ENCODE results near the gene SLC35F3. TPM values are rescaled to one million over a fixed set of nuclear protein-coding genes. Genes with fewer than 3 reads are reported as not detected.

The SLC35F3 gene
- total and polyA plus RNA-seq, 9 of the 15 experiments (the other 6 are each of a cell fraction or from before 2014, with no cell fraction given), result 0.04 to 0.07 (median 0.04) TPM; not detected in 6

DNA sequence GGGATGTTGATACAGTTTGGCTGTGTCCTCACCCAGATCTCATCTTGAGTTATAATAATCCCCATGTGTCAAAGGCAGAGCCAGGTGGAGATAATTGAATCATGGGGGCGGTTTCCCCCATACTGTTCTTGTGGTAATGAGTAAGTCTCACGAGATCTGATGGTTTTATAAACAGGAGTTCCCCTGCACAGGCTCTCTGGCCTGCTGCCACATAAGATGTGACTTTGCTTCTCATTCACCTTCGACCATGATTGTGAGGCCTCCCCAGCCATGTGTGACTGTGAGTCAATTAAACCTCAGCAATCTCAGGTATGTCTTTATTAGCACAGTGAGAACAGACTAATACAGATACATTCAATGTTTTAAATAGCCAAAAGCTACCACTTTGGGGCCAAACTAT is 41.1 kb downstream of the SLC35F3 start:
- POLR2A ChIA-PET, result interaction anchor here (0.6 kb wide), 1 partner anchor 41 kb away, joined by 4 read pairs; the partner anchor contains the start of gene SLC35F3
- TF ChIP-seq FOSL1 (tag; conservative IDR thresholded peaks at IDR 0.05), result peak; percentile 68
- no peak for TF ChIP-seq XRCC4 (IDR thresholded peaks at IDR 0.05; ENCODE audit: extremely low read depth, insufficient read depth, insufficient read length)
- DNase-seq (ENCODE audit: extremely low read depth in 1 of 4, low spot score in 3 of 4) (no peak), ATAC-seq (no peak), FAIRE-seq (no peak)
- CTCF ChIA-PET (ENCODE audit: low intra/inter-chr PET ratio), result interaction anchor here (0.6 kb wide), 1 partner anchor 60 kb away, joined by 3 read pairs; no protein-coding TSS in a partner anchor
- Histone ChIP-seq H3K9me3 (replicated peaks; ENCODE audit: control insufficient read depth, insufficient read depth, low read depth, low read length) (no peaks in the 10 kb centered on the region), H3K36me3 (ENCODE audit: control insufficient read depth, insufficient read depth, low read length) (no peaks in the 10 kb centered on the region), H3K27me3 (ENCODE audit: control insufficient read depth in 2 of 2, insufficient read depth in 2 of 2, low read length in 2 of 2) (peaks cover 4 to 13% of the 10 kb centered on the region in 2 experiments; a peak in 3 of 5 replicates), H3K9ac (ENCODE audit: insufficient read depth in 1 of 2, low read depth in 2 of 2, low read length in 2 of 2) (no peak overlapping the region), H2AFZ (ENCODE audit: low read depth, low read length) (no peak overlapping the region), H3K4me1 (replicated peaks in 1 of 2; ENCODE audit: control insufficient read depth in 2 of 2, insufficient read depth in 2 of 2, low read length in 2 of 2) (no peaks in the 10 kb centered on the region), H3K4me2 (ENCODE audit: insufficient read depth, low read length) (no peak overlapping the region), H3K9me1 (ENCODE audit: control insufficient read depth, insufficient read depth, low read length) (no peaks in the 10 kb centered on the region), H4K20me1 (replicated peaks; ENCODE audit: control insufficient read depth, insufficient read depth, low read length) (no peaks in the 10 kb centered on the region), H3K27ac (ENCODE audit: extremely low read depth, low read depth, low read length) (no peak overlapping the region), H3K4me3 (no peak overlapping the region), H3K79me2 (ENCODE audit: control insufficient read depth, insufficient read depth, low read length) (no peaks in the 10 kb centered on the region)
- WGBS (ENCODE audit: insufficient coverage, low coverage, missing lambda C conversion rate), result 2% methylated on average over 3 of the region's 3 CpGs
- intact Hi-C loops (cut with micrococcal nuclease), result no loop called here
- in situ Hi-C loops (cut with MboI), result no loop called here
- BruUV-seq (replicated peaks), result no TSS peak

DNA sequence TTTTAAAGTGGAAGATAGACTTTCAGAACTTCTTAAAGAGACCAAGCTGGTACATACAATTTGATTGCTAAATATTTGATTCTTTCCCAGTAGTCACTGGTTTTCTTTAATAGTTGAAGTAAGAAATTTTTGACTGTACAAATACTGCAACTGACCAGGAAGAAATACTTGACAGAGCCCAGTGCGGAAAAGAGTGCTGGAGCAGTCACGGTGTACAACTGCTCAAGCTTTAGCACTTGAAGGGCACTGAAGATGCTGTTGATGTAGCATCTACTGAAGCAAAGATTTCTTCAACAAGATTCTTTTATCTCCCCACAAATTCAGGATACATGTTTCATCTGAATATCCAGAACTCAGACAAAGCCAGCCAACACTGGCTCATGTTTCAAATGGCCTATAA is 41.5 kb downstream of the SLC35F3 start:
- Histone ChIP-seq H3K4me2 (ENCODE audit: insufficient read depth, low read length) (no peak overlapping the region), H3K4me1 (replicated peaks in 1 of 2; ENCODE audit: control insufficient read depth in 2 of 2, insufficient read depth in 2 of 2, low read length in 2 of 2) (no peaks in the 10 kb centered on the region)
- FAIRE-seq, result no peak

More for the DNA sequence above, 41.5 kb downstream of the SLC35F3 start:
- Histone ChIP-seq H3K79me2 (ENCODE audit: control insufficient read depth, insufficient read depth, low read length) (no peaks in the 10 kb centered on the region), H3K9ac (ENCODE audit: insufficient read depth in 1 of 2, low read depth in 2 of 2, low read length in 2 of 2) (no peak overlapping the region), H3K9me3 (replicated peaks; ENCODE audit: control insufficient read depth, insufficient read depth, low read depth, low read length) (no peaks in the 10 kb centered on the region), H2AFZ (ENCODE audit: low read depth, low read length) (no peak overlapping the region), H3K9me1 (ENCODE audit: control insufficient read depth, insufficient read depth, low read length) (no peaks in the 10 kb centered on the region), H3K27ac (ENCODE audit: extremely low read depth, low read depth, low read length) (no peak overlapping the region), H3K27me3 (ENCODE audit: control insufficient read depth in 2 of 2, insufficient read depth in 2 of 2, low read length in 2 of 2) (peaks cover 4 to 13% of the 10 kb centered on the region in 2 experiments; a peak in 3 of 5 replicates), H4K20me1 (replicated peaks; ENCODE audit: control insufficient read depth, insufficient read depth, low read length) (no peaks in the 10 kb centered on the region), H3K36me3 (ENCODE audit: control insufficient read depth, insufficient read depth, low read length) (no peaks in the 10 kb centered on the region), H3K4me3 (no peak overlapping the region)
- ChIA-PET POLR2A (no interaction called here), CTCF (ENCODE audit: low intra/inter-chr PET ratio) (no interaction called here)
- BruUV-seq (replicated peaks), result no TSS peak
- WGBS (ENCODE audit: insufficient coverage, low coverage, missing lambda C conversion rate), result 7% methylated on average over 2 of the region's 2 CpGs
- no peak for ATAC-seq
- no peak for TF ChIP-seq RAD21 (CRISPR knock-in tag; conservative IDR thresholded peaks at IDR 0.05 in 1 of 2, IDR thresholded peaks at IDR 0.05 in 1 of 2)
- TF ChIP-seq SUPT5H (IDR thresholded peaks at IDR 0.05), result no peak
- in situ Hi-C loops (cut with MboI), result no loop called here
- intact Hi-C loops (cut with micrococcal nuclease), result no loop called here
- DNase-seq (ENCODE audit: extremely low read depth in 1 of 4, low spot score in 3 of 4), result no peak

Data from K562 (cell line).